Measurements from ENCODE around the gene LTBP3. TPM values are rescaled to one million over a fixed set of nuclear protein-coding genes. Genes with fewer than 3 reads are reported as not detected.

LTBP3 gene
- total RNA-seq, 1 experiment from 2014 or later, result 10.6 TPM

GRCh38 chr11:65574811-65575567 is 16.8 kb upstream of the LTBP3 start:
- WGBS (ENCODE audit: extremely low coverage, insufficient read length, low lambda C conversion rate), result no CpG with 5 or more reads among the region's 28 CpGs

More at GRCh38 chr11:65574811-65575567, 16.8 kb upstream of the LTBP3 start:
- no peaks in the 10 kb centered on the region for H4K20me1 ChIP-seq (ENCODE audit: control insufficient read depth, insufficient read depth, insufficient read length)
- no peak overlapping the region; a peak in 1 of 7 replicates for H3K27ac Mint-ChIP-seq
- H3K27me3 ChIP-seq (ENCODE audit: insufficient read depth, low read length), result peaks cover 8% of the 10 kb centered on the region; the same call in 1 of the 2 replicates
- no peak overlapping the region for H3K18ac ChIP-seq (ENCODE audit: insufficient read length, low read depth, low read length)
- H3K4me1 Mint-ChIP-seq, result peaks cover 27 to 52% of the 10 kb centered on the region in 2 experiments
- no peaks in the 10 kb centered on the region; the same call in 1 of the 2 replicates for H3K4me1 ChIP-seq (ENCODE audit: insufficient read depth, low read length)
- H3K27ac ChIP-seq (ENCODE audit: insufficient read length, low read depth, low read length), result no peak overlapping the region
- H3K79me2 ChIP-seq (ENCODE audit: insufficient read depth, low read length), result no peaks in the 10 kb centered on the region; the same call in 1 of the 2 replicates
- no peak overlapping the region for H4K5ac ChIP-seq (ENCODE audit: insufficient read length, low read depth, low read length)
- peak overlapping the region; percentile 63 to 86 for H3K4me3 Mint-ChIP-seq
- no peaks in the 10 kb centered on the region for H3K9me3 Mint-ChIP-seq
- no peak overlapping the region for H2BK12ac ChIP-seq (ENCODE audit: insufficient read length, low read depth, low read length)
- no peak overlapping the region for H3K23ac ChIP-seq (ENCODE audit: insufficient read length, low read depth, low read length)
- no peak overlapping the region for H2BK20ac ChIP-seq (ENCODE audit: low read depth, low read length, poor library complexity, severe bottlenecking)
- no peaks in the 10 kb centered on the region for H3K9me3 ChIP-seq (ENCODE audit: control insufficient read depth, low read depth, low read length)
- peaks cover 31% of the 10 kb centered on the region for H3K27me3 Mint-ChIP-seq (ENCODE audit: low read depth)
- no peak overlapping the region for H3K14ac ChIP-seq (ENCODE audit: insufficient read depth, low read length)
- H2BK5ac ChIP-seq (ENCODE audit: insufficient read length, low read length), result no peak overlapping the region
- no peak overlapping the region for H4K8ac ChIP-seq (replicated peaks; ENCODE audit: insufficient read length, low read depth, low read length)
- peaks cover 3 to 7% (median 6%) of the 10 kb centered on the region in 3 experiments; a peak in 4 of 7 replicates for H3K36me3 Mint-ChIP-seq (ENCODE audit: insufficient read depth in 1 of 3, low read depth in 3 of 3)
- H4K91ac ChIP-seq (ENCODE audit: insufficient read length, low read depth, low read length), result no peak overlapping the region
- H3T11ph ChIP-seq (ENCODE audit: low read length), result no peak overlapping the region
- H3K23me2 ChIP-seq (ENCODE audit: insufficient read length, low read depth, low read length, poor library complexity, severe bottlenecking), result peaks cover 16% of the 10 kb centered on the region
- H3K79me1 ChIP-seq (ENCODE audit: insufficient read depth, low read depth, low read length, poor library complexity, severe bottlenecking), result peaks cover 4% of the 10 kb centered on the region
- peak overlapping the region; percentile 60 for H3K4me2 ChIP-seq (ENCODE audit: insufficient read depth, insufficient read length, low read length)
- no peak overlapping the region for H2BK15ac ChIP-seq (ENCODE audit: low read depth, low read length)
- H3K4ac ChIP-seq (ENCODE audit: low read depth, low read length), result no peak overlapping the region
- DNase-seq, result no peak
- H2AFZ ChIP-seq (ENCODE audit: low read length), result no peak overlapping the region
- no peak overlapping the region for H3K56ac ChIP-seq (ENCODE audit: insufficient read length, low read depth, low read length)
- H2BK120ac ChIP-seq (ENCODE audit: low read depth, low read length, poor library complexity, severe bottlenecking), result no peak overlapping the region
- no peak overlapping the region for H3K9ac ChIP-seq (ENCODE audit: extremely low read depth, insufficient read length, low read length)
- no peak for TF ChIP-seq CTCF (conservative IDR thresholded peaks at IDR 0.05)
- no peak overlapping the region for H2AK5ac ChIP-seq (ENCODE audit: insufficient read length, low read length)

Data from H9 (cell line).